Cerebellar cortex (tissue), 1 donor: ENCODE measurements around the gene ATP6V1F.
A peak's percentile ranks its signal among the peaks of the same experiment; 100 is the strongest.

Source experiments
- DNase-seq: peaks from one replicate; pipeline ENCODE4 v3.0.0-alpha.2; 2015; ENCODE audit warnings: low spot score

The ATP6V1F gene, protein sequence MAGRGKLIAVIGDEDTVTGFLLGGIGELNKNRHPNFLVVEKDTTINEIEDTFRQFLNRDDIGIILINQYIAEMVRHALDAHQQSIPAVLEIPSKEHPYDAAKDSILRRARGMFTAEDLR

DNA sequence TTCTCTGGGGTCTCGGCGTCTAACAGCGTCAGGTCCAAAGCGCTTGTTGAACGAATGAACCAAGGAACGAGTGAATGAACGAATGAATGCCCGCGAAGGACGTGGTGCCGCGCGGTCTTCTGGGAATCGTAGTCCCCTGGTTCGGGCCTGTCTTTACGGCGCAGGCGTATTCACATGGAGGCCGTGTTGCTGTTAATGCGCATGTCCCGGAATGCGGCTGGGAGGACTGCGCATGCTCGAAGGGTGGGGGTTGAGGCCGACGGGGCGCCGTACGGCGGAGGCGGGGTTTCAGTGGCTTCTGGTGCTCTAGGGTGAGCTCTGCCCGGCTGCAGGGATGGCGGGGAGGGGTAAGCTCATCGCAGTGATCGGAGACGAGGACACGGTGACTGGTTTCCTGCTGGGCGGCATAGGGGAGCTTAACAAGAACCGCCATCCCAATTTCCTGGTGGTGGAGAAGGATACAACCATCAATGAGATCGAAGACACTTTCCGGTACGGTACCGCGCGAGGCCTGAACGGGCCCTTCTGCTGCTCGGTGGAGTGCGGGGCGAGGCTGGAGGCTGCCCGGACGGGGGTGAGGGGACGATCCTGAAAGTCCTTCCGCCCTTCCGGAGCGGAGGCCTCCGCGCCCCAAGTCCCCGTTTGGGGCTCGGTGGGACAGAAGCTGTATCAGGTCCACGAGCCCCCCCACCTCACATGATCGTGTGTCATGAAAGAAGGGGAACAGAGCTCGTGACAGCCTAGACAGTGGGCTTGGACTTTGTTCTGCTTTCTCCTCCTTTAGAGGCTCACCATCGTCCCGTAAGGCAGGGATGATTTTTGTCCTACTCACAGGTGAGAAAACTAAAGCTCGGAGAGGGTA, at the start of gene ATP6V1F:
Gene ATP6V1F (plus strand): TSS at position 286 of the 862 bp plus-strand sequence. CDS start 49 bp downstream, at position 335.
- DNase-seq = peak; percentile 97

DNA sequence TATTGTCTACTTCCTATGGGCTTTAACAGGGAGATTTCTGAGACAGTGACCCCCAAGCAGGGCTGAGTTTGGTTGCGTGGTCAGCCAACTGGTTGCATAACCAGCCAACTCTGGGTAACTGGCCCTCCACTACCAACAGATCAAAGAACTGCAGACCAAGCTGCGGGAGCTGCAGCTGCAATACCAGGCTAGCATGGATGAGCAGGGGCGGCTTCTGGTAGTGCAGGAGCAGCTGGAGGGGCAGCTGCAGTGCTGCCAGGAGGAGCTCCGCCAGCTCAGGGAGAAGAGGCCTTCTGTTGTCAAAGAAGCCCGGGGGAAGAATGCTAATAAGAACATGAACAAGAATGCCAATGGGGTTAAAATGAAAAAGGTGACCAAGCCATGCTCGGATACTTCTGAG, 48.2 kb upstream of the ATP6V1F start:
- no peak for DNase-seq

DNA sequence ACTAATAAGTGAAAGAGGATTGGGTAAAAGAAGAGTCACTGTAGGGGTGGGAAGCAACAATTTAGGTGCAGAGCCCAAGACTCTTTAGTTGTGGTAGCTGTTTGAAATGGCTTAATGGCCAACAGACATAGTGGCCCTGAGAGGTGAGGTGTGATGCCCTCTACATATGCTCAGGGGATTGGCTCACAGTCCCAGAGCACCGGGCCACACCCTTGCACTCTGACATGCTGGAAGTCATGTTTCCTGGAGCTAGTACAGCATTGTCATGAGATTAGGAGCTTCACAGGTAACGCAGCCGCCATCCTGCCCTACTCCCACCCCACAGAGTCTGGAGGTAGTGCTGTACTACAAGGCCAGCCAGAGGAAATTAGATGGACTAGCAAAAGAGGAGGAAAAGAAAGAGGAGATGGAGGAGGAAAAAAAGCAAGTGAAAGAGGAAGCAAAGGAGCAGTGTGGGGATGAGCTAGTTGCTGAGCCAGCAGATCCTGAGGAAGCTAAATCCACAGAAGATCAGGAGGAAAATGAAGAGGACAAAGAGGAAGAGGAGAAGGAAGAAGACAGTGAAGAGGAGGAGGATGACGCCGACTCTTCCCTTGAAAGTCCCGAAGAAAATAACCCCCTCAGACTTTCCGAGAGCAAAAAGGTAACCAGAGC, 47.2 kb upstream of the ATP6V1F start:
- no peak for DNase-seq

DNA sequence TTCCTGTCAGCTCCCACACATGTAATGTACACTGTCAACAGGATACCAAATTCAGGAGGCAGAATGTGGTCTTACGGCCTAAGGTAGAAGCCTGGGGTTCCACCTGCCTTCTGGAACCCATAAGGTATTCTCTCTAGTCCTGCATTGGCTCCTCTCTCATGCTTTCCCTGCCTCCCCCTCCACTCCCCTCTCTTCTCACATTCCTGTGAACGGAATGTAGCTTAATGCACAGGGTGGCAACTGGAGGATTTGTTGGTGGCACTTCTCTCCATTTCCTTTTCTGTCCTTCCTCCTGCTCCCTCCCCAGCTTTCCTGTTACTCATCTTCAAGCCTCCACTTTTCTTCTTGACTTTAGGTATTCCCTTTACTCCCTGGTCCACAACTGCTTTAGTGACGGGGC, 44.0 kb upstream of the ATP6V1F start:
- DNase-seq = no peak

DNA sequence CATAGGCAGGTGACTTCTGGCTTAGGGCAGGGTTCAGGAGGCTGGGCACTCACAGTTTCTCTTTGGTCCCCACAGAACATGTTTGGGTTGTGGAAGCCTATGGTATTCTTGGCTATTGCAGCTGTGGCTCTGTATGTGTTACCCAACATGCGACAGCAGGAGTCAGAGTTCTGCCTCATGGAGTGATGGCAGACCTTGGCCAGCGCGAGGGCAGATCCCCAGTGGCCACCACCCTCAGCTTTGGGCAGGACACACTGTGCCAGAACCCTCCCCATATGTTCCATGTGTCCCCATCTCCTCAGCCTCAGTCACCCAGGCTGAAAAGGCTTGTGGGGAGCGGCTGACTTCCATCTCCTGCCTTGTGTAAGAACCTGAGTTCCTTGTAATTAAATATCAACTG, 40.9 kb upstream of the ATP6V1F start:
- DNase-seq = no peak

DNA sequence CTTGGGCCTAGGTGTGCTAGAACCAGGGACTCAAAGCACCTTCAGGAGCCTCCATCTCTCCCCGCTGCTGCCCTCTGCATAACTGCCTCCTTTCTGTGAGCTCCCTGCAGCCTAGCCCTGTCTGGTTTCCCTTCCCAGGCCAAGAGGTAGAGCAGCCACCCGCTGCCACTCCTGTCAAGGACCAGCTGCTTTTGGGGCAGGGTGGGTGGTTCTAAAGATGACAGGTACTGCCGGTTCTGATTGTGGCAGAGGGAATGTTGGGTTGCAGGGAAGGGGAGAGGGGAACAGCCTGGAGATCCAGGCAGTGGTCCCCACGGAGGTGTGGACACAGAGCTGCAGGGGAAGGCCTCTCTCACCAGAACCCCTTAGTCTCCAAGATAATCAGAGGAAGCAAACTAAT, 36.1 kb upstream of the ATP6V1F start:
- no peak for DNase-seq

DNA sequence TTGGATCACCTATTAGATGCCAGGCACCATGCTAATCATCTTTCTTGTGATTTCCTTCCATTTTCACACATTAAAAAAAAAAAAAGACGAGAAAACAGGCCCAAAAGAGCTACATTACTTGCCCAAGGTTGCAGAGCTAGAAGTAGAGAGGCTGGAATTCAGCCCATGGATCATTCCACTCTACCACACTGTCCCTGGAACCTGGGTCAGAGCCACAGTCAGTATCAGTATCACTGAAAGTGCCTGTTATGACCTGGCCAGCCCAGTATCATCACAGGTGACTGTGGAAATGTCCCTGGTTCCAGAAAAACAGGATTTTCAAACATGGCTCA, 35.8 kb upstream of the ATP6V1F start:
- DNase-seq = no peak

DNA sequence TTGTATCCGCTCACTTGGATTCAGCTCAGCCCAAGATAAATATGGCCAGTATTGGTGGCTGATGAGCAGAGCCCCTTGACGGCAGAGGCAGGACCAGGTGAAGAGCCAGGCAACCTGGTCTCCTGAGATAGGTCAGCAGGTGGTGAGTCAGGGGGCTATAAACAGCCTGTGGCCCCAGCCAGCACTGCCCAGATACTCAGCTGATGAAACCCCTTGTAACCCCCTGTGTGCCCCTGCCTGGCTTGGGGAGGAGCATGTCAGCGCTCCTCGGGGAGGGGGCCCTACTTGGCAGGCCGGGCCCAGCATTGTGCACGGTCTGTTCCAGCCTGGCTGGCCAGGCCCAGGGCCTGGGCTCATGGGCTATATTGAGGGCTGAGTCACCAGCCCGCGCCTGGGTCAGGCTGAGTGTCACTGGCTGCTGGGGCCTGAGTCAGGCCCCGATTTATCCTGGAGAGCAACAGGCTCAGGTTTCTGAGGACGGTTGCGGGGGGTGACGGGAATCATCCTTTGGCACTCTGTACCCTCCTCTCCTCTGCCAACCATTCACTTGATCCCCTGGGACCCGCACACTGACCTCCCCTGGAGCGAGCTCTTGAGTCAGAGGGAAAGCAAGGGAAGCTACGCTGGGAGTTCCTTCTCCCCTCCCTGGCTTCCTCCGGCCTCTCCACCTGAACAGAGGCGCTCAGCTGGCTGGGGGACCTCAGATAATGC, 35.3 kb upstream of the ATP6V1F start:
- DNase-seq = no peak

DNA sequence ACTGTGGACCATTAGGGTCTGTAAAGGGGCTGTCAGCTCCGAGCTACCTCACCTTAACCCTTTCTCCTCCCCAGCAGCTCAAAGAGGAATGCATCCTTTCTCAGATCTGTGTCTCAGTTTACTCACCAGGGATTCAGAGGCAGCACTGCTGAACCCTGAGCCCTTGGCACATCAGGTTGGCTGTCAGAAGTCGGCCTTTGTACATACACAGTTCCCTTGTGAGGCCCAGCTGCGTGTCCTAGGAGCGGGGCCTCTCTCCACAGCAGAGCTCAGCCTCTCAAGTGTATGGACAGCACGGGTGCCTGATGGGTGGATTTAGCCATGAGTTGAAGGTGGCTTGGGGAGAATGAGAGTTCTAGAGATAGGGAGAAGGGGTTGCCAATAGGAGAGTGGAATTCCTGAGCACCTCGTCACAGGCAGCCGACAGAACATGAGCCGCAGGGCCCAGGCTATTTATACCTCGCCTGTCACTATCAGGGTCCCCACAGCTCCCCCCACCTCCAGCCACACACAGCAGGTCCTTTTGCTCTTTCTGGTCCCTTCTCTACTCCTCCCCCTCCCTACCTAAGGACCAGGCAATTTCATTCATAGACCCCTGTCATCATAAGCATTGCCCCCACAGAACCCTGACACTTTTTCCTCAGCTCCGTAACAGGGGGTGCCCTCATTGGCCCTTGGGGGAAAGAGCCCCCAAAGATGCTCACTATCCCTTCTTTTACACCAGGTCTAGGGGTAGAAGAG, 34.5 kb upstream of the ATP6V1F start:
- peak; percentile 32 for DNase-seq

DNA sequence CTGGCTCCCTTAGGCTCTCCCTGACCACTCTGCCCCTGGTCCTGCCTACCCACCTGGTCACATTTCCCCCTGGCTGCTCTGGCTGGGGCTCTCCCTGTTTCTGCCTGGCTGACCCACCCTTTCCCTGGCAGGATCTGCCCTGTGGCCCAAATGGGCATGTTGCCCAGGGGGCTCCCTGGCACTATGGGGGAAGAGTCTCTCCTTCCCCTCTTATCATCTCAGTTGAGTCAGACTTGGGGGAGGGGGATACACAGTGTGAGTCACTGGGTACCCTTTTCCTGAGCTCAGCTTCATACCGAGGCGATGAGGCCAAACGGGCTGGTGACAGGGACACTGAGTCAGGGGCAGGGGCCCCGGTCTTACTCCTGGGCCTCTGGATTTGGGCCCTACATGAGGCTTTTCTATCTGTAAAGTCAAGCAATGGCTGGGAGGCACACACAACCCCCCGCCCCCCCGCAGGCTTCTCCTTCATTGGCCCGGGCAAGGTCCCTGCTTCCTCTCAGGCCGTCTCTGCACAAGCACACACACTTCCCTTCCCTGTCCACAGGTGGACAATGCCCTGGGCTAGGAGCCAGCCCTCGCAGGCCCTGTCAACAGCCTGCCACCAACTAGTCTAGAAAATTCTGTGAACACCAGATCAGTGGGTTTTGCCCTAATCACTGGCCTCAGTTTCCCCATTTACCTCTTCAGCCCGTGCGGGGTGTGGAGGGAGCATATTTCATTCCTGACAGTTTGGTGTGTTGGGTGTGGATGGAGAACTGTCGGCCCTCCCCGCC, 33.1 kb upstream of the ATP6V1F start:
- no peak for DNase-seq

DNA sequence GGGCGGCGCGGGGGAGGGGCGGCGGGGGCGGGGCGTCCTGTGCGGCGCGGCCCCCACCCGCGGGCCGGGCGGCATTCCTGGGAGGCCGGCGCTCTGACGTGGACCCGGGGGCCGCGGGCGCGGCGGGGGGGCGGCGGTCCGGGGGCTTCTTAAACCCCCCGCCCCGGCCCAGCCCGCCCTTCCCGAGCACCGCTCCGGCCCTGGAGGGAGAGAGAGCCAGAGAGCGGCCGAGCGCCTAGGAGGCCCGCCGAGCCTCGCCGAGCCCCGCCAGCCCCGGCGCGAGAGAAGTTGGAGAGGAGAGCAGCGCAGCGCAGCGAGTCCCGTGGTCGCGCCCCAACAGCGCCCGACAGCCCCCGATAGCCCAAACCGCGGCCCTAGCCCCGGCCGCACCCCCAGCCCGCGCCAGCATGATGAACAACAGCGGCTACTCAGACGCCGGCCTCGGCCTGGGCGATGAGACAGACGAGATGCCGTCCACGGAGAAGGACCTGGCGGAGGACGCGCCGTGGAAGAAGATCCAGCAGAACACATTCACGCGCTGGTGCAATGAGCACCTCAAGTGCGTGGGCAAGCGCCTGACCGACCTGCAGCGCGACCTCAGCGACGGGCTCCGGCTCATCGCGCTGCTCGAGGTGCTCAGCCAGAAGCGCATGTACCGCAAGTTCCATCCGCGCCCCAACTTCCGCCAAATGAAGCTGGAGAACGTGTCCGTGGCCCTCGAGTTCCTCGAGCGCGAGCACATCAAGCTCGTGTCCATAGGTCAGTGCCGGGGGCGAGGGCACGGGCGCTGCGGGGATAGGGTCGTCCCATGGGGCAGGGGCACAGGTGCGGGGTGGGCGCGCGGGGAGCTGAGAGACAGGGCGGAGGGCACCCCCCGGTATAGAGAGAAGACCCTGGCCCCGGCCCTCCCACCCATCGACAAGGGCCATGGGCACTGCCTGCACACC, 32.2 kb upstream of the ATP6V1F start, which contains the start of gene FLNC:
Gene FLNC (plus strand): TSS at position 176 of the 947 bp plus-strand sequence. CDS start 232 bp downstream, at position 408.
- no peak for DNase-seq

DNA sequence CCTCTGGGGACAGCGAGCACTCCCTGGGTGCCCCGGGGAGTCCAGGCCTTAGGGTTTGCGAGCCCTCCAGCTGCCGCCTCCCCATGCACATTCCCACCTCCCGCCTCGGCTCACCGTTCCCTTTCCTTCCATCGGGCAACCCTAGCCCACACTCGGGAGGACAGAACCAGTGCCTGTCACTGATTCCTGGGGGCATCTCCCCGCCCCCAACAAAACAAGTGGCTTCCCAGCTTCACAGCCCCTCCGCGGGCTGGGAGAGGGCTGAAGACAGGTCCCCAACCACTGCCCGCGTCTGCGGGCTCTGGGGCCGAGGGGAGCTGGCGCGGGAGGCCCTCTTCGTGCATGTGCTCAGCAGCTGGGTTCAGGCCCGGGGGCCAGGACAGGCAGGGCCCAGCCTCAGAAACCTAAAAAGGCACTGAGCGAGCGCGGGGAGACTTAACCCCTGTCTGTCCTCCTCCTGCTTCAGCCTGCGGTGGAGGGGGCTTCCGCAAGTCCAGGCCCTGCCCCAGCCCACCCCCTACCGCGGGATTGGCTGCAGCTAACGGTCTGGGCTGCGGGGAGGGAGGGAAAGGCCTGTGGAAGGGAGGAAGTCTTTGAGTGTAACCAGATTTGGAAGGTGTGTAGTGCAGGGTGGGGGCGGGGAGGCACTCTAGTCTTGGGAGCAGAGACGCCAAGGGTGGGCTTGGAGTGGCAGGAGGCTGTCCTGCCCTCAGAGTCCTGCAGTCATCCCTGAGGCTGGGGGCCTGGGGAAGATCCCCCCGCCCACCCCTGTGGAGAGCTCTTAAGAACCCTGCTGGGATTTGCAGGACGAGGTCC, 31.3 kb upstream of the ATP6V1F start:
- DNase-seq = peak; percentile 68

DNA sequence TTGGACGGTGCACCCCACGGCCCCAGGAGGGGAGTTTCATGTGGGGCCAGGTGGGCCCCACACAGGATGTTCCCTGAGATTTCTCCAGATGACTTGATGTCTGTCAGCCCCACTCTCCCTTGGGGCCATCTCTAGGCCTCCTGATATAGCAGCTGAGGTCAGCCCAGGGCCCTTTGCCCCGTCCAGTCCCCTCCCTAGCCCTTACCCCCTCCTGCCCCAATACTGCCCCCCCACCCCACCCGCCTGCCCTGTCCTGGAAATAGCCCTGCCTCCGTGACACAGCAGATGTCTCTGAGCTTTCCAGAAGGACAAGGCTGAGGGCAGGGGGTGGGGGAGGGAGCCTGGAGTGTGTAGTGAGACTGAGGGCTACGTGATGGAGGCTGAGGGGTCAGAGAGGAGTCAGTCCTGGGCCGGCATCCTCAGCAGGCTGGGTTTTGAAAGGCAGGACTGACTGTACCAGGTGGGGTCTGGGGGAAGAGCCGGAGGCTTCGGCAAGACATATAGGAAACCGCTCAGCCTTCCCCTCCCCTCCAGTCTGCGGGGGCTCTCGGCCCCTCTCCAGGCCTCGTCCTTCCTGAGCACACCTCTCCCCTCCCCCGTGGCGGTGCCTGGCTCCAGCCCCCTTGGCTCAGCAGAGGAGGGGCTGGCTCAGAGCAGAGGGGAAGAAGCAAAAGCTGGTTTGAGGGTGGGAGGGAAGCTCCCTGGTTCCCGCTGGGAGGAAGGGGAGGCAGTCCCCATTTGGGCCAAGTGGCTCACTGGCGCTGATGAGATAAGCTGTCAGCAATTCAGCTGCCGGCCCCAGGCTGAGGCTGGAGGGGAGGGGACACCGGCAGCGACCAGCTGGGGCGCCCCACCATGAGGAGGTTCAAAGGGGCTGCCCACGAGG, 30.4 kb upstream of the ATP6V1F start:
- no peak for DNase-seq

DNA sequence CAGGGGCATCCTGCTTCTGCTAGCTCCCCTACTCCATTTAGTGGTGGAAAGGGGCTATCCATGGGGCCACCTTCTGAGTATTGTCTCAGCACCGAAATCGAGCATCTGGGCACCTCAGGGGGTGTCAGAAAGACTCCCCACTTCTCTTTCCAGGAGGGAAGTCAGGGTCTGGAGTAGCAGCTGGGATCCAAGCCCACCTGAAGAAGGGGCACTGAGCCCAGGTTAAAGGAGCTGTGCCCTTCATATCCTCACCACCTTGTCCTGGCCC, 29.8 kb upstream of the ATP6V1F start:
- DNase-seq = no peak

DNA sequence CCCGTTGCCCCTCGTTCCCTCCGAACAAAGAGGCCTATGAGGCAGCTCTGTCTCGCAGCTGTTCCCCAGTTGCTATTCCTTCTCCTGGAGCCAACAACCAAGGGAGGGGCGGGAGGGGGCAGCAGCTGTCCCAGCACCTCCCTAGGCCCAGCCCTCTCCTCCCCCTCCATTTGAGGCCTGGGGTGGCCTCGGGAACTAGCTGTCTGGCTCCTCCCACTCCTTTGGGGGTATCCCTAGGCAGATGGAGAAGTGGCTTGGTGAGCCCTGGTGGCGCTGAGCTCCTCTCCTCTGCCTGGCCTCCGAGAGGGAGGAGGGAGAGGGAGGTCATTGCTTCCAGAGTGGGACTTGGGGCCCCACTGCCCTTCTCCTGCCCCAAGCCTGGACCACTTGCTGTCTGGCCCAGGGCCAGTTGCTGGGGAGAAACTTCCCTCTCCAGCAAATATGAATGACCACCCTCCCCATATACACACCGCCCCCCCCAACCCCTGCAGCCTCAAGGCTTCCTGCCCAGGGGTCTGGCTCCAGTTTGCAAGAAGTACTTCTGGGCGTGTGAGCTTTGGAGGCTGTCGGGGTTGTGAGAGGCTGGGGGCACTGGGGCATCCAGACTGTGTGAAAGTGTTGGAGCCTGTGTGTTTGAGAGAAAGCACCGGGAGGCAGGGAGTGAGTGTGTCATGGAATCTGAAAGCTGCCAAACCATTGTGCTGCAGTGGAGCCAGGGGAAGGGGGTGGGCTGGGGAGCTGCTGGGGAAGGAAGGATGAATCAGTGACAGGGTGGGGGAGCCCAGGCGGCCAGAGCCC, 29.3 kb upstream of the ATP6V1F start:
- no peak for DNase-seq

DNA sequence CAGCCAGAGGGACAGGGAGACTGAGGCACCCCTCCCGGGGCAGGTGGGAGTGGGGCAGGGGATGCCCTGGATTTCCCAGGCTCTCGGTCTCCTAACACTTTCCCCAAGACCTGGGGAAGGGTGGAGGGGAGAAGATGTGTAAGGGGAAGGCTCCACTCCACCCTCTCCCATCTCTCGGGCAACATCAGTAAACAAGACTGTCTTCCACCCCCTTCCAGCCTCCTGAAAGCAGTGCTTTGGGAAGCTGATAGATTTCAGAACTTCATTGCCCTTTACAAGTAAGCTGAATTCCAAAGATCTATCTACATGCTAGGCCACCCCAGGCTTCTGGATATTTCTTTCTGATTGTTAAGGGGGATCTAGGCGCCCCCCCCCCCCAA, 28.7 kb upstream of the ATP6V1F start:
- DNase-seq = no peak

DNA sequence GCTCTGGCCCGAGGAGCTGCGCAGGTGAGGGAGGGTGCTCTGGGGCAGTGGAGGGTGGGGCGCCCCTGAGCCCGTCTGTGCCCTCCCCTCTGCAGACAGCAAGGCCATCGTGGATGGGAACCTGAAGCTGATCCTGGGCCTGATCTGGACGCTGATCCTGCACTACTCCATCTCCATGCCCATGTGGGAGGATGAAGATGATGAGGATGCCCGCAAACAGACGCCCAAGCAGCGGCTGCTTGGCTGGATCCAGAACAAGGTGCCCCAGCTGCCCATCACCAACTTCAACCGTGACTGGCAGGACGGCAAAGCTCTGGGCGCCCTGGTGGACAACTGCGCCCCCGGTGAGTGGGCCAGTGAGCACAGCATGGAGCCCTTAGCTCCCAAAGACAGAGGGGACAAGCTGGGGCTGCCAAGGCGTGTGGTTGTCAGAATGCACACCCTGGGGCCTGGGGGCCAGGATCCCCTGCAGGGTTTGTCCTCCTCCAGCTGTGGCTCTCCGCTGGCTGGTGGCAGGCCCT, 27.4 kb upstream of the ATP6V1F start:
- DNase-seq = no peak
